ENCODE results near the gene LRRN2.
"Not testable (repeated sequence)": the region's sequence is repeated elsewhere in the genome, so short reads cannot be mapped to it uniquely, and the experiment has no call there.

LRRN2 gene

GRCh38 chr1:204570021-204570420 lies 115.5 kb downstream of the LRRN2 start:
- not testable (repeated sequence) for DNase-seq

GRCh38 chr1:204569478-204569877 lies 116.1 kb downstream of the LRRN2 start:
- no peak for DNase-seq

GRCh38 chr1:204568576-204569315 lies 116.8 kb downstream of the LRRN2 start:
- no peak for DNase-seq

Data from stimulated activated naive CD4-positive, alpha-beta T cell treated with Interleukin-2 at 50 U/mL for 16 hours (primary cell).